Activated CD8-positive, alpha-beta memory T cell treated with anti-CD3 and anti-CD28 coated beads, Interleukin-2, amount 50 U/mL, for 1 hour (primary cell): ENCODE data around the gene RUNDC3A.
"Not testable (repeated sequence)": the region's sequence is repeated elsewhere in the genome, so short reads cannot be mapped to it uniquely, and the experiment has no call there.

Experiments
- DNase-seq: peaks from one replicate; pipeline ENCODE4 v3.0.0-alpha.2; 2020; ENCODE audit errors: extremely low read depth

The RUNDC3A gene

DNA sequence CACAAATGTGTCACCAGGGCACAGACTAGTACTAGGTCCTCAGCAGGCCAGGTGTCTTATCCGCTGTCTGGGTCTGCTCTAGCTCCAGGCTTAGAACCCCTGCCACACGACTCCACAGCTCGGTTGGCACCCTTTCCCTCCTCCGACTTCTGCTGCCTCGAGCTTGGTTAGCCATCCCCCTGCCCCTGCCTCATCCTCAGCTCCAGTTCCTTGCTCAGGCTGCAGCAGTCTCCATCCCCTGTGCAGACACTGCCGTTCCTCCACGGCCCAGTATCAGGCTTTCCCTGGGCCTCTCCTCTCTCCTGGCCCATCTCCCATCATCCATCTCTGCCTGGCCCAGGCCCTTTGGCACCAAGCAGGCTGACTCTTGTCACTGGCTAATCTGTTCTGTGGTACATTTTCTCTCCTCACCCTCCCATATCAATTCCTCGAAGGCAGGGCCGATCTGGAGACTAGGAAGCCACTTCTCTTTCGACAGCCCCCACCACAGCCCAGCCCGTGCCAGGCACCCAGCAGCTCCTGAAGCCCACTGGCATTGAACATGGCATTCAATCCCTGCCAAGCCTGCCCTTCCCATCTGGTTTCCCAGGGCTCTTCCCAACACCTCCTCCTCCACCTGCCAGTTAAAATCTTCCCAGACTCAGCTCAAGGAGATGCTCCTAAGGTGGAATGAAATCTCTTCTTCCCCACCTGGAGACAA is 35.3 kb downstream of the RUNDC3A start:
- no peak for DNase-seq

DNA sequence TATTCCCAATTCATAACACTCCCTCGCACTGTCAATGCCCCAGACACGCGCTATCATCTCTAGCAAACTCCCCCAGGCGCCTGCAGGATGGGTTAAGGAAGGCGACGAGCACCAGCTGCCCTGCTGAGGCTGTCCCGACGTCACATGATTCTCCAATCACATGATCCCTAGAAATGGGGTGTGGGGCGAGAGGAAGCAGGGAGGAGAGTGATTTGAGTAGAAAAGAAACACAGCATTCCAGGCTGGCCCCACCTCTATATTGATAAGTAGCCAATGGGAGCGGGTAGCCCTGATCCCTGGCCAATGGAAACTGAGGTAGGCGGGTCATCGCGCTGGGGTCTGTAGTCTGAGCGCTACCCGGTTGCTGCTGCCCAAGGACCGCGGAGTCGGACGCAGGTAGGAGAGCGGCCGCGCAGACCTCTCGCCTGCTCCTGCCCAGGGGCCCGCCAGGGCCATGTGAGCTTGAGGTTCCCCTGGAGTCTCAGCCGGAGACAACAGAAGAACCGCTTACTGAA is 36.6 kb downstream of the RUNDC3A start, which contains the start of gene GRN:
Gene GRN (plus strand): TSS at position 364 of the 515 bp plus-strand sequence. CDS start 3,863 bp downstream, outside the sequence.
- DNase-seq, result peak; percentile 55

DNA sequence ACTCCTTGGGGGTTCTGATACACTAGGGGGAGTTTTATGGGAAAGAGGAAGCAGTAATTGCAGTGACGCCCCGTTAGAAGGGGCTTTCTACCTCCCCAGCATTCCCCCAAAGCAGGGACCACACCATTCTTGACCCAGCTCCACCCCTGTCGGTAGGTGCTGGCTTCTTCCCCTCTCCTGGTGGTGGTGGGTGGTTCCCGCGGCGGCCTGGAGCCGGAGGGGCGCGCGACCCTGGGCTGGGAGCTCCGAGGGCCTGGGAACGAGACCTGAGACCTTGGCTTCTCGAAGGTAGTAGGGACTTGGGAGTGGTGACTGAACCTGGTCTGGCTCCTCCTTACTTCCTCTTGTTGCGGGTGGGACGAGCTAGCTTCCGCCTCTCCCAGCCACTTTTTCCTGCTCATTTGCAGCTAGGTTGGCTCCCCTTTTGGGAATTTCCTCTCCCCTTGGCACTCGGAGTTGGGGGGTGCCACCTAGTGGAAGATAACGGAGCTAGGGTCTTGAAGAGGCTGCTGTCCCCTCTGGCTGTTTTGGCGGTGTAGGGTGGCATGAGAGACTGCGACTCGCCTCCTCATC is 37.1 kb downstream of the RUNDC3A start:
- DNase-seq, result no peak

DNA sequence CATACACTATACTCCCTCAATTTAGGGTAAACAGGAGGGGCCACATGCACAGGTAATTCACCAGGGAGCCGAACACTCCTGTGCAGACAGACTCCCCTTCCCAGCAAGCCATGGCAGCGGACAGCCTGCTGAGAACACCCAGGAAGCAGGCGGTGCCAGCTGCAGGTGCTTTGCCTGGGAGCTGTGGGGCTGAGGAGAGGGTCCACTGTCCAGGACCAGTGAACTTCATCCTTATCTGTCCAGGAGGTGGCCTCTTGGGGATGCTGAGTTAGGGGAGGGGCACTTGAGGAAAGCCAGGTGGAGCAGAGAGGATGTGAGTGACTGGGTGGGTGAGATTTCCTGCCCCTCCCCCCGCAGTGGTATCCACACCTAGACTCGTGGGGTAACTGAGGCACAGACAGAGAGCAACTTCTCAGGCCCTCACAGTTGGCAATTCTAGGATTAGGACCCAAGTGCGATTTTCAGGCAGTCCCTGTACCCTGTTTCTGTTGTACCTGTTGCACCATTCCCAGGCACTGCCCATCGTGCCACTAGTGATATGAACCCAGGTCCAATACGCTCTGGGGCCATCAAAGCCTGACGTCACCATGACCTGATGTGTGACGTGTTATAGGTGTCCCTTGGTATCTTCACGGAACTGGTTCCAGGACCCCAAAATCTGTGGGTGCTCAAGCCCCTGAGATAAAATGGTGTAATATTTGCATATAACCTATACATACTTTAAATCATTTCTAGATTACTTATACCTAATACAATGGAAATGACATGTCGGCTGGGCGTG is 37.9 kb downstream of the RUNDC3A start:
- no peak for DNase-seq

DNA sequence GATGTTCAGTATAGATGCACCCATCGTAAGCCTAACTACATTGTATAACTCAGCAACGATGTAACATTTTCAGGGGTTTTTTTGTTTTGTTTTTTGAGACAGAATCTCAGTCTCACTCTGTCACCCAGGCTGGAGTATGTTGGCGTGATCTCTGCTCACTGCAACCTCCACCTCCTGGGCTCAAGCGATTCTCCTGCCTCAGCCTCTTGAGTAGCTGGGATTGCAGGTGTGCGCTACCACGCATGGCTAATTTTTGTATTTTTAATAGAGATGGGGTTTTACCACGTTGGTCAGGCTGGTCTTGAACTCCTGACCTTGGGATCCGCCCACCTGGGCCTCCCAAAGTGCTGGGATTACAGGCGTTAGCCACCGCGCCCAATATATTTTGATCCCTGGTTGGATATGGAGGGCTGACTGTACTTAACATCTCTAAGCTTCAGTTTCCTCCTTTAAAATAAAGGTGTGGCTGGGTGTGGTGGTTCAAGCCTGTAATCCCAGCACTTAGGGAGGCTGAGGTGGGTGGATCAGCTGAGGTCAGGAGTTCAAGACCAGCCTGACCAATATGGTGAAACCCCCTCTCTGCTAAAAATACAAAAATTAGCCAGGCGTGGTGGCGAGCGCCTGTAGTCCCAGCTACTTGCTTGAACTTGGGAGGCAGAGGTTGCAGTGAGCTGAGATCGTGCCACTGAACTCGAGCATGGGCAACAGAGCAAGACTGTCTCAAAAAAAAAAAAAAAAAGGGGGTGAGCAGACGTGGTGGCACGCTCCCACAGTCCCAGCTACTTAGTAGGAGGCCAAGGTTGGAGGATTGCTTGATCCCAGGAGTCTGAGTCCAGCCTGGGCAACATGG is 39.0 kb downstream of the RUNDC3A start:
- not testable (repeated sequence) for DNase-seq

DNA sequence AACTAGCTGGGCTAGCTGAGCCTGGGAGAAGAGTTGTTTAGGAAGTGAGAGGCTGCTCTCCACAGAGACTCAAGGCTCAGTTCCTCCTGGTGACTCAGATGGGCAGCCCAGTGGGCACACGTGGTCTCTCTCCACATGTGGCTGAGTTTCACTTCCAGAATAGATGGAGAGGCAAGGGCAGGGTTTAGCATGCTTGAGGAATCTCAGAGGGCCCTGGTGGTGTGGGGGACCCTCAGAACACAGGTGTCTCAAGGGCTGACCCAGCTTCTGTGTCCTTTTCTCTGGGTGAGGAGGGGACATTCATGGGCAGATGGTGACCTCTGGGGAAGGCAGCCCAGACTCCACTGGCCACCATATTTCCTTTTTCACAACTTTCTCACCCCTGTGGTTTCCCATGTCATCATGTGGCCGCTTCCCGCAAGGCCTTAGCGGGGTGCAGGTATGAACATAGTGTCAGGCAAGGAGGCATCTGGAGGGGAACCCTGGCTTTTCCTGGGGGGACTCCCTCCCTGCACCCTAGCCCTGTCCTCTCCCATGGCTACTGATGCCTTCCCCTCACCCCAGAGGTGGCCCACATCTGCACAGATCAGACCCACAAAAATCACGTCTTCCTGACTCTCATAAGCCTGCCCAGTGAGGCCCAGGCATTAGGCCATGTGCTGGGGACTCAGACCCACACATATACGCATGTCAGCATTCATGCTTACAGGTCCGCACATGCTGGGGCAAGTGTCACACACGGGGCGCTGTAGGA is 40.0 kb downstream of the RUNDC3A start:
- no peak for DNase-seq

DNA sequence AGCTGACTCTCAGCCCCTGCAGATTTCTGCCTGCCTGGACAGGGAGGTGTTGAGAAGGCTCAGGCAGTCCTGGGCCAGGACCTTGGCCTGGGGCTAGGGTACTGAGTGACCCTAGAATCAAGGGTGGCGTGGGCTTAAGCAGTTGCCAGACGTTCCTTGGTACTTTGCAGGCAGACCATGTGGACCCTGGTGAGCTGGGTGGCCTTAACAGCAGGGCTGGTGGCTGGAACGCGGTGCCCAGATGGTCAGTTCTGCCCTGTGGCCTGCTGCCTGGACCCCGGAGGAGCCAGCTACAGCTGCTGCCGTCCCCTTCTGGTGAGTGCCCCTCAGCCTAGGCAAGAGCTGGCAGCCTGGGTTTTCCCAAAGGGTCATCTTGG is 40.6 kb downstream of the RUNDC3A start:
- no peak for DNase-seq

DNA sequence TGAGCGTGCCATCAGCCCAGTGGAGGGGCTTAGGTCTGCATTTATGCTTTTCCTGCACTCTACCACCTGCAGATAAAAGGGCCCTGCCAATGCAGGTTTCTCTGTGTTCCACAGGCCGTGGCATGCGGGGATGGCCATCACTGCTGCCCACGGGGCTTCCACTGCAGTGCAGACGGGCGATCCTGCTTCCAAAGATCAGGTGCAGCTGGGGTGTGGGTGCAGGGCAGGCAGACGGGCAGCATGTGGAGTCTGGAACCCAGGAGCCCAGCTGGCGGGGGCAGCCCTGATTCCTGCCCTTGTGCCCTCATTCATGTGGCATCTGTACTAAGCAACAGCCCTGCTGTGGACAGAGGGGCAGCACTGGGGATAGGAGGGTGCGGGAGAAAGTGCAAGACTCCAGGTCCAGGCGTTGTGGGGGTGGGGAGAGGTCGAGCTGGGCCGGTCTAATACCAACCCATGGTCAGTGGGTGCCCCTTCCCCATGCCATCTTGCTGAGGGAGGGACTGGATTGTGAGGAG is 41.2 kb downstream of the RUNDC3A start:
- no peak for DNase-seq

DNA sequence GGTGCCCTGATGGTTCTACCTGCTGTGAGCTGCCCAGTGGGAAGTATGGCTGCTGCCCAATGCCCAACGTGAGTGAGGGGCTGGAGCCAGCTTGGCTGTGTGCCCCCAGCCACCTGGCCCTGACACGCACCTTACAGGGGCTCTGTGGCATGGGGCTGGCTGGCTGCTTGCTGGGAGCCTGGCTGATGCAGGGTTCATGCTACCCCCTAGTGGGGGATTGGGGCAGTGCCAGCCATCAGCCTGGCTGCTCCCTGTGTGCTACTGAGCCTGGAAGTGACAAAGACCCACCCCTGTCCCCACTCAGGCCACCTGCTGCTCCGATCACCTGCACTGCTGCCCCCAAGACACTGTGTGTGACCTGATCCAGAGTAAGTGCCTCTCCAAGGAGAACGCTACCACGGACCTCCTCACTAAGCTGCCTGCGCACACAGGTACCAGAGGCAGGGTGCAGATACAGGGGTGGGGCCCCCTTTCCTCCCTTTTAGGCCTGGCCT is 42.4 kb downstream of the RUNDC3A start:
- peak; percentile 24 for DNase-seq

DNA sequence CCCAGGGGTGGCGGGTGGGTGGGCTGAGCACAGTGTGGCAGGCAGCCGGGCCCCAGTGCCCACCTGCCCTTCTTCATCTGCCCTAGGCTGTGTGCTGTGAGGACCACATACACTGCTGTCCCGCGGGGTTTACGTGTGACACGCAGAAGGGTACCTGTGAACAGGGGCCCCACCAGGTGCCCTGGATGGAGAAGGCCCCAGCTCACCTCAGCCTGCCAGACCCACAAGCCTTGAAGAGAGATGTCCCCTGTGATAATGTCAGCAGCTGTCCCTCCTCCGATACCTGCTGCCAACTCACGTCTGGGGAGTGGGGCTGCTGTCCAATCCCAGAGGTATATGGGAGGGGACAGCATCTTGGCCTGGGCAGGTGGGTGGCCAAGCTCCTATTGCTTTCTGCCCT is 43.1 kb downstream of the RUNDC3A start:
- DNase-seq, result no peak

DNA sequence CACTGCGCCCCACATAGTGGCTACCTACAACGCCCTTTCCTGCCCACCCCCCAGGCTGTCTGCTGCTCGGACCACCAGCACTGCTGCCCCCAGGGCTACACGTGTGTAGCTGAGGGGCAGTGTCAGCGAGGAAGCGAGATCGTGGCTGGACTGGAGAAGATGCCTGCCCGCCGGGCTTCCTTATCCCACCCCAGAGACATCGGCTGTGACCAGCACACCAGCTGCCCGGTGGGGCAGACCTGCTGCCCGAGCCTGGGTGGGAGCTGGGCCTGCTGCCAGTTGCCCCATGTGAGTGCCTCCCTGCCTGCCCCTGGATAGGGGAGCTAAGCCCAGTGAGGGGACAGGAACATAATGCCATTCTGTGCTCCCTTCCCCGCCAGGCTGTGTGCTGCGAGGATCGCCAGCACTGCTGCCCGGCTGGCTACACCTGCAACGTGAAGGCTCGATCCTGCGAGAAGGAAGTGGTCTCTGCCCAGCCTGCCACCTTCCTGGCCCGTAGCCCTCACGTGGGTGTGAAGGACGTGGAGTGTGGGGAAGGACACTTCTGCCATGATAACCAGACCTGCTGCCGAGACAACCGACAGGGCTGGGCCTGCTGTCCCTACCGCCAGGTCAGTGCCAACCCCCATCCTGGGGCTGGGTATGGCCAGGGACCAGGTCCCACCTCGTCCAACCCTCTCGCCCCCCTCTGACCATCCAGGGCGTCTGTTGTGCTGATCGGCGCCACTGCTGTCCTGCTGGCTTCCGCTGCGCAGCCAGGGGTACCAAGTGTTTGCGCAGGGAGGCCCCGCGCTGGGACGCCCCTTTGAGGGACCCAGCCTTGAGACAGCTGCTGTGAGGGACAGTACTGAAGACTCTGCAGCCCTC is 43.8 kb downstream of the RUNDC3A start:
- DNase-seq, result no peak

DNA sequence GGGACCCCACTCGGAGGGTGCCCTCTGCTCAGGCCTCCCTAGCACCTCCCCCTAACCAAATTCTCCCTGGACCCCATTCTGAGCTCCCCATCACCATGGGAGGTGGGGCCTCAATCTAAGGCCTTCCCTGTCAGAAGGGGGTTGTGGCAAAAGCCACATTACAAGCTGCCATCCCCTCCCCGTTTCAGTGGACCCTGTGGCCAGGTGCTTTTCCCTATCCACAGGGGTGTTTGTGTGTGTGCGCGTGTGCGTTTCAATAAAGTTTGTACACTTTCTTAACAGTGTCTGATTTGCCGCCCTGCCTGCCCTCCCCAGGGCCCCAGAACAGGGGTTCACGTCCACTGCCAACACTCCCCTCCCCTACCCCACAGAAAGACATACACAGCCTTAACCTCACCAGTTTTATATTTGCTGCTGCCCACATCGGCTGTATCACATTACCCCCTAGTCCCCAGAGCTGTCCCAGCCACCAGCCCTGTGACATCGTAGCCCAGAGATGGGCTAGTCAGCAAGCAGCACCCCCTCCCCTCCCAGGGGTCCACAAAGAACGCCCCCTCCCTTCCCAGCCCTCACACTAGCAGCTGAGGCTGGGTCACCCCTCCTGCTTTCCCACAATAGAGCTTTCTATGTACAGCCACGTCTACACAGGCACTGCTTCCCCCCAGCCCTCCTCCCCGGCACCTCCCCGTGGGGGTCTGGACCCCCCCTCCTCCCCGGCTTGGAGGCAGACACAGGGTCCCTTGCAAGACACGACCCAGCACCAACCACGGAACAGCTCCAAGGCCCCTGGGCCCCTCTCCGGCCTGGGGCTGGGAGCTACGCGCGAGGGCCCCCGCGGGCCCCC is 44.6 kb downstream of the RUNDC3A start:
- no peak for DNase-seq

DNA sequence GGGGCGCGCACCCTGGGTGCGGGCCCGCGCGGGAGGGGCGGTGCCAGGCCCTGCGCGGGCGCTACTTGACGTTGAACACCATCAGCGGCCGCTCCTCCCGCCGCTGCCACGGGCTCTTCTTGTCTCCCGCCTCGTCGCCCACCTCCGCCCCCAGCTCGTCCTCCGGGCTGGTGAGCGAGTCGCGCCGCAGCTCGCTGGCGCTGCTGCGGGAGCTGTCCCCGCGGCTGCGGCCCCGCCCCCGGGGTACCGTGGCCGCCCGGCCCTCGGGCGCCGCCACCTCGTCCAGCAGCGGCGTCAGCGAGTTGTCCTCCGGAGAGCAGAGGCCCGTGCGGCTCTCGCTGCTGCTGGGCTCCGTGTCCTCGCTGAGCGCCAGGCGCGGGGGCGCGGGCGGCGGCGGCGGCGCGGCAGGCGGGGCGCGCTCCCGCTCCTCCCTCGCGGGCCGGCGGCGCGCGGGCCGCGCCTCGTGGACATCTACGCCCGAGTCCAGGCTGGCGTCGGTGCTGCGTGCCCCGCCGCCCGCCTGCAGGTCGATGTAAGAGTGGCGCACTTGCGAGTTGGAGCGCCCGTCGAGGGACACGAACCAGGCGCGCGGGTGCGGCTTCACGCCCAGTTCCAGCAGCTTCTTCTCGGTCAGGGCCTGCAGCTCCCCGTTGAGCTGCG is 45.4 kb downstream of the RUNDC3A start:
- DNase-seq, result no peak

DNA sequence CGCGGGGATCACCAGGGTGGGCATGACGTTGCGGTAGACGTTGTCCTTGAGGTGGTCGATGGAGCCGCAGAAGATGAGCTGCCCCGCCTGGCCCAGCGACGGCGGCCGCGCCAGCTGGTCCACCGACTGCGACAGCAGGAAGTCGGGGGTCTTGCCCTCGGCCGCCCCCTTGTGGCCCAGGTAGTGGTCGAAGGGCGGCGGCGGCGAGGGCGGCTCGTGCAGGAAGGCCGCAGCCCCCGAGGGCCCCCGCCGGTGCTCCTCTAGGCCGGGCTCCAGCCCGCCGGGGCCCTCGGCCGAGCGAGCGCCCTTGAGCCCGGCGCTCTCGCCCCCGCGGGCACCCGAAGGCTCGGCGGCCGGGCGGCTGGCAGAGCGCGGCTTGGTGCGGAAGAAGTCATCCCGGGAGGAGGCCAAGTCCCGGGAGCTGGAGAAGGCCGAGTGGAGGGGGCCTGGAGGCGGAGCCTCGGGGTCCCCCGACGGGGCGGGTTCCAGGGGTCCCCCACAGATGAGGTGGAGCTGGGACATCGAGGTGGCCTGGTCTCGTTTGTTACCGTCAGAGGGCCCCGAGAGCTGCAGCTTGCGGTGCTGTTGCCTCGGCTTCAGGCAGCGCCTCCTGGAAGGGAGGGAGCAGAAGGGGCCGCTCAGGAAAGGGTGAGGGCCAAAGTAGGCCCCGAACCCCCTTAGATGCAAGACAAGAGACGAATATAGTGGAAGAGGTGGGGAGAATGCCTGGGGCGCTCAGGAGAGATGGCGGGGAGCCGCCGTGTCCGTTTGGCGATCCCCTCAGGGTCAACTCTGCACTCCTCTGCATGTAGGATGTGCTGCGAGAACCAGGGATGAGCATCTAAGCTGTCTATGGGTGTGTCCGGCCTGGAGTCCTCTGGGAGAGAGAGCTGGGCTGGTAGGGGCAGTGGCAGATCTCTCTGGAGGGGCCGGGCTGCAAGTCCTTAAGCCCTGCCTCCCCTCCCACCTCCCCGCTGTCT is 46.5 kb downstream of the RUNDC3A start:
- peak; percentile 22 for DNase-seq

DNA sequence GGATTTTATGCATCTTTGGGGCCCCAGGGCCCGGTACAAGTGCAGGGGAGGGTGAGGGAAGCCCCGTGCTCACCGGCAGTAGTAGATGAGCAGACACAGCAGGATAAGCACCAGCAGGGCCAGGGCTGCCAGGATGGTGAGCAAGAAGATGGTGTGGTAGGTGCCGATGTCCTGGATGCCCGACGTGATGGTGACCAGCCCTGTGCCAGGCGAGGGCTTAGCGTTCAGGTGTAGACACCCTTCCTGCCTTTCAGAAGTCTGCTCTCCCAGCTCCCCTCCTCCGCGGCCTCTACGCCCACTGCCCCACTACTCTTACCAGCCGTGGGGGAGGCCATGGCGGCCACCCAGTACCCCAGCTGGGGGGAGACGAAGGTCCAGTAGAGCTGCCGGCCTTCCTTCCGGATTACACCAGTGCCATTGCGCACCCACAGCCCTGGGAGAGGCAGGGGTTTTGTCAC is 47.3 kb downstream of the RUNDC3A start:
- DNase-seq, result no peak

DNA sequence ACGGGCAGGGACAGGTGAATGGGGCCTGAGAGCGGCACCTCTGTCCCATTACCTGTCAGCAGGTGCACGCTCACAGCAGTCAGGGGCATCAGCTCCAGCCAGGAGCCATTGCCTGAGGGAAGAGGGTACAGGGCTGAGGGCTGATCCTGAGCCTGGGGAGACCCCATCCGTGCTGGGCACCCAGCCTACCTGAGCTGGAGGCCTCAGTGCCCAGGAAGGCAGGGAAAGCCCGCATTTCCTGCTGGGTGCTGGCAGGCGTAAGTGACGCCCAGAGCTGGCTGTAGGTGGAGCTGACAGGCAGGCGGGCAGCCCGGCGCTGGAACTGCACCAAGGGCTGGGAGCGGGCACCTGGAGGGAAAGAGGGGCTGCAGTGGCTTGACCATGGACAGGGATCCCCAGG is 47.8 kb downstream of the RUNDC3A start:
- DNase-seq, result no peak

DNA sequence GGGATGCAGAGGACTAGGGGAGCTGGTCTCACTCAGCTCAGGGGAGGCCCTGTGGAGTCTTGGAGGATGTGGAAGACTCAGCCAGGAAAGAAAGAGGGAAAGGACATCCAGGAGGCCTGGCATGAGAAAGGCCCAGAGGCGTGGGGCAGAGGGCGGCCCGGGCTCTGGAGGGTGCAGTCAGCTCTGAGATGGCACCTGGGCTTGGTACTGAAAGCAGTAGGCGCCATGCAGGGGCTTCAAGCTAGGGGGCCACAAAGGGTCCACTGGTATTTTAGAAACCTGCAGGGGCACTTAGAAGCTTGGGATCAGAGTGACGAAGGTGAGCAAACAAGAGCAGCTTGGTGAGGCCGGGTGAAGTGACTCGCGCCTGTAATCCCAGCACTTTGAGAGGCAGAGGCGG is 49.7 kb downstream of the RUNDC3A start:
- no peak for DNase-seq
